Vagina (tissue), 2 donors: ENCODE measurements around the gene COL5A1.

Experiments used
- POLR2A ChIP-seq, 2 donors: fragments of 450-650 bp; IDR thresholded peaks; one replicate each; pipeline ENCODE4 v1.6.1; 2017; ENCODE audit warnings: antibody characterized with exemption in 2 of 2, mild to moderate bottlenecking in 2 of 2, moderate library complexity in 2 of 2
- TF ChIP-seq, protein P1 (sequence below), 3 experiments: fragments of 450-650 bp in 2 of 3; fragments of 200-600 bp in 1 of 3; sonication (generic) in 1 of 3; IDR thresholded peaks; one replicate each; pipeline ENCODE4 v1.5.1; 2017 to 2019; ENCODE audit warnings: antibody characterized with exemption in 3 of 3, mild to moderate bottlenecking in 2 of 3, moderate library complexity in 2 of 3

- no peak for TF ChIP-seq POLR2A (IDR thresholded peaks at IDR 0.05)
- TF ChIP-seq, protein P1, sequence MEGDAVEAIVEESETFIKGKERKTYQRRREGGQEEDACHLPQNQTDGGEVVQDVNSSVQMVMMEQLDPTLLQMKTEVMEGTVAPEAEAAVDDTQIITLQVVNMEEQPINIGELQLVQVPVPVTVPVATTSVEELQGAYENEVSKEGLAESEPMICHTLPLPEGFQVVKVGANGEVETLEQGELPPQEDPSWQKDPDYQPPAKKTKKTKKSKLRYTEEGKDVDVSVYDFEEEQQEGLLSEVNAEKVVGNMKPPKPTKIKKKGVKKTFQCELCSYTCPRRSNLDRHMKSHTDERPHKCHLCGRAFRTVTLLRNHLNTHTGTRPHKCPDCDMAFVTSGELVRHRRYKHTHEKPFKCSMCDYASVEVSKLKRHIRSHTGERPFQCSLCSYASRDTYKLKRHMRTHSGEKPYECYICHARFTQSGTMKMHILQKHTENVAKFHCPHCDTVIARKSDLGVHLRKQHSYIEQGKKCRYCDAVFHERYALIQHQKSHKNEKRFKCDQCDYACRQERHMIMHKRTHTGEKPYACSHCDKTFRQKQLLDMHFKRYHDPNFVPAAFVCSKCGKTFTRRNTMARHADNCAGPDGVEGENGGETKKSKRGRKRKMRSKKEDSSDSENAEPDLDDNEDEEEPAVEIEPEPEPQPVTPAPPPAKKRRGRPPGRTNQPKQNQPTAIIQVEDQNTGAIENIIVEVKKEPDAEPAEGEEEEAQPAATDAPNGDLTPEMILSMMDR (IDR thresholded peaks at IDR 0.05) = no peak
Observed at GRCh38 chr9:134742822-134743535, 101.4 kb downstream of the COL5A1 start.
